GM18873 (cell line): ENCODE results near the gene PLB1.
A peak's percentile ranks its signal among the peaks of the same experiment; 100 is the strongest.

Experiments used
- ATAC-seq: cut with Tn5 transposase; IDR thresholded peaks from one replicate; pipeline ENCODE4 v1.9.1; 2021; ENCODE audit warnings: mild to moderate bottlenecking, moderate library complexity, moderate number of reproducible peaks; ENCODE audit not compliant: unreplicated experiment, low FRiP score

PLB1 gene

DNA sequence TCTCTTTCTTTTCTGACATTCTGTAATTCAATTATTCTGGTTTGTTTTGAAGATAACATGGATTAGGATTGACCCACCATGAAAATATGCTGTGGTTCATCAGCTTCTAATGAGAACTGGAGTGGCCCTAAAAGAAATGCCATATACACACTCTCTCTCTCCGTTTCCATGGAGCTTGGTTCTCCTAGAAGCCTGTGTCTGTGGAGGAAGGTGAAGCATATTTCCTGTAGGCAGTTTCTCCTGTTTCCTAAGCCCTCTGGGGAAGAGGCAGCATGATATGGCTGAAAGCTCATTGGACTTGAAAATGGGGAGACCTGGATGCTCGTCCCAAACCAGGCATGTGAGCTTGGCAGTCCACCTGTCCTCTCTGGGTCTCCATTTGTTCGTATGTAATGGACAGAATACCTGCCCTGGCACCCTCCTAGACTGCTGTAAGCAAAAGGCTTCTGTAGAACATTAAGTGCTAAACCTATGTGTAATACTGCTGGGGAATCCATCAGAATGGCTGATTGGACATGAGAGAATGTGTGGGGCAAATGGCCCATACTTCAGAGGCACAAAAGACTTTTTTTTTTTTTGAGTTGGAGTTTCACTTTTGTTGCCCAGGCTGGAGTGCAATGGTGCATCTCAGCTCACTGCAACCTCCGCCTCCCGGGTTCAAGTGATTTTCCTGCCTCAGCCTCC, 180.4 kb downstream of the PLB1 start:
- ATAC-seq, result no peak

DNA sequence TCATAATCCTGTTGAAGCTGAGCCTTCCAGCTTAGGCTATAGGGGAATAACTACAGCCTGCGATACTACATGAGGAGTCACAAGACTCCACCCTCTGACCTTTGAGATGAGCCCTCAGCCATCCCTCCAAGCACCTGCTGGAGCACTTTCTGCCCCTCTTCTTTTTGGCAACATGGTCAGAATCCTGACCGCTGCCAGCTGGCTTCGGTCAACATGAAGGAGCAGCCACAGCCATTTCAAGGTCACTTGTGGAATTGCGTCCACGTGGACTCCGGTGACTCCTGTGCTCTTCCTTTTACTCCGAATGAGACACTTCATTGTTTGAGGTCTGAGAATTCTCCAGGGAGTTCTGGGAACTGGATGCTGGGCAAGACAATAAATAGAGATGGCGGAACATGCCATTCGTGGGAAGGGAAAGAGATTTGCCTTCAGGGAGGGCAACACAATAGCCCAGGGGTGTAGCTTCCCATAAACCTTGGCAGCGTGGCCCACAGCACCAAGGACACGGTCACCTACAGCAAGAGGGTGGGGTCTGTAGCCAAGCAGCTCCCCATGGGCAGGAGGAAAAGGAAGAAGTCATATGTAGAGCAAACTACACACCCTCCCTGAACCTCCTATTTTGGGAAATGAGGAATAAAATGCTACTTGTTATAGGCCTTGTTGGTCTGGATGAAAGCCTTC, 182.5 kb downstream of the PLB1 start:
- ATAC-seq, result no peak

DNA sequence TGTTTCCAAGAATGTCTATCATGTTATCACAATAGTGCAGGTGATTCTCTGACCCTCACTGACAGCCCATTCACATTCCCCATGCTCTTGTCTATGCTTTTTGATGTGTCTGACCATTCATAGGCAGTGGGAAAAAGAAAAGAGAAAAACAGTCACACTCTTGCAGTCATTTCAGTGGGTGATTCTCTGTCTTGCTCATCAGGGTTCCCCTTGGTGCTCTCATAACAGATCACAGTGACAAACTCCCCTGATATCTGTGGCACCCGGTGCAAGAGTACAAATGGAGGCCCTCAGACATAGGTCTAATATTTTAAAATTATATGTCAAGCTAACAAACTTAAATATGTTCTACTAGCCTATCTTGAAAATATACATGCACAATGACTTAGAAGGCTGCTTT, 183.1 kb downstream of the PLB1 start:
- no peak for ATAC-seq

- ATAC-seq, result no peak
Observed at GRCh38 chr2:28680657-28681056, 184.8 kb downstream of the PLB1 start.

DNA sequence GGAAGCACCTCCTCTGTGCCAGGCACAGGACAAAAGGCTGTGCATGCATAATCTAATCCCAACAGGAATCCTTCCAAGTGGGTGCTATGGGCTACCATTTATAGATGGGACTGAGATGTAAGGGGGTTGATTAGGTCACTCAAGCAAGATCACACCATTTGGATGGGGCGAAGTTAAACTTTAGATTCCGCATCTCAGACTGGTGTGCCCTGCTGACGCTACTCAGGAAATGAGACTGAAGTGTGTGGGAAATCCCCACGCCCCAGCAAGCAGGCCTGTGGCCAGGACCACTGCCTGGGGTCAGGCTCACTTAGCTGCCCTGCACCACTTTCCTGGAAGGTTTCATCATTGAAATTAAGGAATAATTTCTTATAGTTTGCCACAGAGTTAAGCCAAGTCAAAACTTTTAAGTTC, 185.3 kb downstream of the PLB1 start:
- ATAC-seq, result peak; percentile 84

DNA sequence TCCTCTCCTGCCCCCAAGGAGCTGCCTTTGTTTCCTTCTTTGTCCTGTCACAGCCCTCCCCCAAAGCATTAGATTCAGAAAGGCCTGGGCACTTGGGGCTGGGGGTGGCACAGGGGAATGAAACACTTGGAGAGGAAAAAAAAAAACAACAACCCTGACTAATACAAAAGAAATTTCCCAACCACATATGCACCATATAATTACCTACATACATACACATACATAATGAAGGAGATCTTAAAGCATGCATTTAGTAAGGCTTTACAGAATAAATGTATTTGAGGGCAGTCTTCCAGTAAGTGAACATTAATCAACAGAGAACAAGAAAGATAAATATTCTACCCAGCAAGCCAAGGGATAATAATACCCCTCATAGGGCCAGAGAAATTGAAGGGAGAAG, 185.7 kb downstream of the PLB1 start:
- ATAC-seq, result no peak

GRCh38 chr2:28683100-28683706, 187.3 kb downstream of the PLB1 start:
- no peak for ATAC-seq

- no peak for ATAC-seq
Observed at GRCh38 chr2:28684142-28684858, 188.4 kb downstream of the PLB1 start.

DNA sequence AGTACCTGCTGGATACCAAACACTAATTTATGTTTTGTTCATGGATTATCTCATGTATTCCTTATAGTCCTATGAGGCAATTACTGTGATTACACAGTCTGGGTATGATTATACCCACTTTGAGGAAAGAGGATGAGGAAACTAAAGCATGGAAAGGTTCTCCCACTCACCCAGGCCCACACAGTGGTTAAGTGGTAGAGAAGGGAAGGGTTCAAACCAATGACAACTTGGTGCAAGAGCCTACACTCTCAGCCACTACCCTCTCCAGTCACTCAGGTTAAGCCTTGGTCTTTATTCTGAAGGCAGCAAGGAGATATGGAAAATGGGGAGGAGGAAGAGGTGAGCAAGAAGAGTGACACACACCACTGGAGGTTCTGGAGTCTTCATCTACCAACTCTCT, 191.3 kb downstream of the PLB1 start:
- ATAC-seq, result no peak

DNA sequence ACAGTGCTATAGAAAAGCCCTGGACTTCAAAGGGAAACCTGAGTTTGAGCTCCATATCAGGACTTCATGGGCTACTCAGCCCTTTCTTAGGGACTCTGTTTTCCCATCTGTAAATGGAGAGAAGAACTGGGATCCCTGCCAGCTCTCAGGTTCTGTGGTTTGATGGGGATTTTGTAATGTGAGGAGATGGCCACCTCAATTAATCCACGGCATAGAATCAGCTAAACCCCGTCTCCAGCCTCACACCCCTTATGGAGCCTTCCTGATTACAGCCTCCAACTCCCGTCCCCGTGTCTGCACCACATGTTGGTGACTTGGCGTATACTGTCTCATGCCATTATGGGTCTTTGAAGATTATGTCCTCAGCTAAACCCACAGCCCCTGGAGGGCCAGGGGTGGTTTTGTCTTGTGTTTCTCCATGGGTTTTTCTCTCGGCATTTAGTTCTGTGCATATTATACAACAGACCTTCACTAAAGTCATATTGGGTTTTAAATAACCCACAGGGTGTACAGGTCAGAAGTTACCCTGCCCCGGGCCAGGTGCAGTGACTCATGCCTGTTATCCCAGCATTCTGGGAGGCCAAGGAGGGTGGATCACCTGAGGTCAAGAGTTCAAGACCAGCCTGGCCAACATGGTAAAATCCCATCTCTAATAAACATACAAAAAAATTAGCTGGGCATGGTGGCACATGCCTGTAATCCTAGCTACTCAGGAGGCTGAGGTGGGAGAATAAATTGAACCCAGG, 192.0 kb downstream of the PLB1 start:
- ATAC-seq, result no peak

GRCh38 chr2:28688818-28689217, 193.0 kb downstream of the PLB1 start:
- no peak for ATAC-seq

DNA sequence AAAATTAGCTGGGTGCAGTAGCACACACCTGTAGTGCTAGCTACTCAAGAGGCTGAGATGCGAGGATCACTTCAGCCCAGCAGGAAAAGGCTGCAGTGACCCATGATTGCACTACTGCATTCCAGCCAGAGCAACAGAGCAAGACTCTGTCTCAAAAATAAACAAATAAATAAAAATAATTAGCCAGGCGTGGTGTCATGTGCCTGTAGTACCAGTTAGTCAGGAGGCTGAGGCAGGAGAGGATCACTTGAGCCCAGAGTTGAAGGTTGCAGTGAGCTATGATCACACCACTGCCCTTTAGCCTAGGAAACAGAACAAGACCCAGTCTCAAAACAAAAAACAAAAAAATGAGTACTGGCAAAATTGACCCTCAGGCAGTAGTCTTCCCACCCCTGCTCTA, 193.9 kb downstream of the PLB1 start:
- ATAC-seq, result no peak

DNA sequence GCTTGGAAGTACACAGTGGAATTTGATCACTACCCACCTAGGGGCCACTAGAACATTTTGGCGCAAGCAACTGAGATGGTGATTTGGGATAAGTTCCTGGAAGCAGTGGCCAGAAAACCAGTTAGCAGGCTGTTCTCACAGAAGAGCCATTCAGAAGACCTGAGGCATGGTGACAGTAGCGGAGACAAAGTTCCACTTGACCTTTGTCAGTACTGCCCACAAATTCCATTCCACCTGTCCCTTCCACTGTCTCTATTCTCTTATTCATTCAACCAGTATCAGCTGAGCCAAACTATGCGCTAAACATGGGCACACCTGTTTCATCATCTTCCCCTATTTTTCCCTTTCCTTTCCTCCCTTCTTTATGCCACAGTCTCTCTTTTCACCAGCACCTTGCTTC, 196.6 kb downstream of the PLB1 start:
- ATAC-seq, result no peak

- ATAC-seq, result no peak
Observed at GRCh38 chr2:28693223-28693622, 197.4 kb downstream of the PLB1 start.
